ENCODE results near the gene DDIT4.

Gene DDIT4

GRCh38 chr10:72310241-72310633 lies 36.5 kb downstream of the DDIT4 start:
- H3K9me3 ChIP-seq (ENCODE audit: insufficient read depth, low read length): no peaks in the 10 kb centered on the region
- H3K27me3 ChIP-seq (ENCODE audit: insufficient read depth, insufficient read length): no peaks in the 10 kb centered on the region
- H3K9ac ChIP-seq (ENCODE audit: insufficient read length, low read depth): no peak overlapping the region
- H3K4me1 ChIP-seq (ENCODE audit: insufficient read depth, insufficient read length): peaks cover 4% of the 10 kb centered on the region
- no peak overlapping the region for H3K4me3 ChIP-seq (ENCODE audit: insufficient read length, low read depth)
- TF ChIP-seq SUZ12 (IDR thresholded peaks at IDR 0.05; ENCODE audit: extremely low read depth, insufficient read depth, insufficient read length): no peak
- no peak for TF ChIP-seq YY1 (IDR thresholded peaks at IDR 0.05; ENCODE audit: insufficient read depth, insufficient read length)
- TF ChIP-seq ZNF274 (IDR thresholded peaks at IDR 0.05; ENCODE audit: low read depth, low read length): no peak
- no peak for DNase-seq (ENCODE audit: low read depth, low spot score)
- H3K36me3 ChIP-seq (ENCODE audit: insufficient read depth, insufficient read length, low read length): no peaks in the 10 kb centered on the region

- H3K9ac ChIP-seq (ENCODE audit: insufficient read length, low read depth): no peak overlapping the region
- peaks cover 7% of the 10 kb centered on the region for H3K4me1 ChIP-seq (ENCODE audit: insufficient read depth, insufficient read length)
- H3K4me3 ChIP-seq (ENCODE audit: insufficient read length, low read depth): no peak overlapping the region
- no peaks in the 10 kb centered on the region for H3K27me3 ChIP-seq (ENCODE audit: insufficient read depth, insufficient read length)
- DNase-seq (ENCODE audit: low read depth, low spot score): no peak
- H3K9me3 ChIP-seq (ENCODE audit: insufficient read depth, low read length): no peaks in the 10 kb centered on the region
- no peaks in the 10 kb centered on the region for H3K36me3 ChIP-seq (ENCODE audit: insufficient read depth, insufficient read length, low read length)
- TF ChIP-seq SUZ12 (IDR thresholded peaks at IDR 0.05; ENCODE audit: extremely low read depth, insufficient read depth, insufficient read length) (no peak), ZNF274 (IDR thresholded peaks at IDR 0.05; ENCODE audit: low read depth, low read length) (no peak), YY1 (IDR thresholded peaks at IDR 0.05; ENCODE audit: insufficient read depth, insufficient read length) (no peak)
These were observed 36.9 kb downstream of the DDIT4 start for GRCh38 chr10:72310636-72311035.

GRCh38 chr10:72311667-72312066 lies 37.9 kb downstream of the DDIT4 start:
- H3K27me3 ChIP-seq (ENCODE audit: insufficient read depth, insufficient read length): no peaks in the 10 kb centered on the region
- no peak overlapping the region for H3K4me3 ChIP-seq (ENCODE audit: insufficient read length, low read depth)
- H3K9me3 ChIP-seq (ENCODE audit: insufficient read depth, low read length): no peaks in the 10 kb centered on the region
- DNase-seq (ENCODE audit: low read depth, low spot score): no peak
- no peak for TF ChIP-seq YY1 (IDR thresholded peaks at IDR 0.05; ENCODE audit: insufficient read depth, insufficient read length)
- TF ChIP-seq ZNF274 (IDR thresholded peaks at IDR 0.05; ENCODE audit: low read depth, low read length): no peak
- no peak for TF ChIP-seq SUZ12 (IDR thresholded peaks at IDR 0.05; ENCODE audit: extremely low read depth, insufficient read depth, insufficient read length)
- no peak overlapping the region for H3K9ac ChIP-seq (ENCODE audit: insufficient read length, low read depth)
- H3K36me3 ChIP-seq (ENCODE audit: insufficient read depth, insufficient read length, low read length): no peaks in the 10 kb centered on the region
- peaks cover 8% of the 10 kb centered on the region for H3K4me1 ChIP-seq (ENCODE audit: insufficient read depth, insufficient read length)

DNA sequence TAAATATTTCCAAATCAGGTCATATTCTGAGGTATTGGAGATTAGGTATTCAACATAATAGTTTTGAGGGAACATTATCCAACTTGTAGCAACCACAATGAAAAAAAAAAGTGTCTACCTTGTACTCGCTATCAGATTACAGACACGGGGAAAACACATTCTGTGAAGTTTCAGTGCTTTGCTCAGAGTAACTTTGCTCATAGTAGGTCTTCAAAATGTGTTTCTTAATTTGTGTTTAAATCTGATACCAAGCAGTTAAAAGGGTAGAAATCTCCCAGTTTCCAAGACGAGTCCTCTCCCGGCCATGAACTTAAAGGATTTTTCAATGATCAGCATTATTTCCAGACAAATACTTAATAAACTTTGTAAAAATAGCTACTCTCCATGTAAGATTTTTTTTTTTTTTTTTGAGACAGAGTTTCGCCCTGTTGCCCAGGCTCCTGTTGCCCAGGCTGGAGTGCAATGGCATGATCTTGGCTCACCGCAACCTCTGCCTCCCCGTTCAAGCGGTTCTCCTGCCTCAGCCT lies 39.2 kb downstream of the DDIT4 start:
- no peak for DNase-seq (ENCODE audit: low read depth, low spot score)
- no peak for TF ChIP-seq SUZ12 (IDR thresholded peaks at IDR 0.05; ENCODE audit: extremely low read depth, insufficient read depth, insufficient read length)
- no peak for TF ChIP-seq YY1 (IDR thresholded peaks at IDR 0.05; ENCODE audit: insufficient read depth, insufficient read length)
- no peak for TF ChIP-seq ZNF274 (IDR thresholded peaks at IDR 0.05; ENCODE audit: low read depth, low read length)
- Histone ChIP-seq H3K9me3 (ENCODE audit: insufficient read depth, low read length) (no peaks in the 10 kb centered on the region), H3K4me1 (ENCODE audit: insufficient read depth, insufficient read length) (peaks cover 11% of the 10 kb centered on the region), H3K27me3 (ENCODE audit: insufficient read depth, insufficient read length) (no peaks in the 10 kb centered on the region), H3K36me3 (ENCODE audit: insufficient read depth, insufficient read length, low read length) (no peaks in the 10 kb centered on the region), H3K4me3 (ENCODE audit: insufficient read length, low read depth) (no peak overlapping the region), H3K9ac (ENCODE audit: insufficient read length, low read depth) (no peak overlapping the region)

GRCh38 chr10:72314263-72314662 lies 40.5 kb downstream of the DDIT4 start:
- Histone ChIP-seq H3K27me3 (ENCODE audit: insufficient read depth, insufficient read length) (peaks cover 6% of the 10 kb centered on the region), H3K36me3 (ENCODE audit: insufficient read depth, insufficient read length, low read length) (no peaks in the 10 kb centered on the region), H3K9ac (ENCODE audit: insufficient read length, low read depth) (no peak overlapping the region), H3K9me3 (ENCODE audit: insufficient read depth, low read length) (no peaks in the 10 kb centered on the region), H3K4me1 (ENCODE audit: insufficient read depth, insufficient read length) (peaks cover 11% of the 10 kb centered on the region), H3K4me3 (ENCODE audit: insufficient read length, low read depth) (no peak overlapping the region)
- TF ChIP-seq YY1 (IDR thresholded peaks at IDR 0.05; ENCODE audit: insufficient read depth, insufficient read length) (no peak), ZNF274 (IDR thresholded peaks at IDR 0.05; ENCODE audit: low read depth, low read length) (no peak), SUZ12 (IDR thresholded peaks at IDR 0.05; ENCODE audit: extremely low read depth, insufficient read depth, insufficient read length) (no peak)
- no peak for DNase-seq (ENCODE audit: low read depth, low spot score)

DNA sequence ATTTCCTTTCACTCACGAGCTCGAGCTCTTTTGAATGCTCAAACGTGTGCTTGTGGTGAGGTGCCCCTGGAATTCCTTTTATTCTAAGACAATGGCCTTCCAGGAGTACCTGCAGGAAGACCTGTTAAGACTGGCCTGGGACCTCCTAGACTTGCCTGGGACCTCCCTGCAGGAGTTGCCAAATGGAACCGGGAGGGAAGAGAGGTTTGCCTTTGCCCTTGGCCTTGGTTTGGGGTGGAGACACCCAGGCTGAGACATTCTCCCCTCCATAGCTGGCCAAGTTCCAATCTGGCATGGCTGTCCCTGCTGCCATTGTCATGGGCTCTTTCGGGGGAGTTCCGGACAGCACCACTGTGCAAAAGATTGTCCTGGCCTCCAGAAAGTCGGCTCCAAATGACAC lies 41.3 kb downstream of the DDIT4 start:
- H3K4me3 ChIP-seq (ENCODE audit: insufficient read length, low read depth): no peak overlapping the region
- peaks cover 6% of the 10 kb centered on the region for H3K27me3 ChIP-seq (ENCODE audit: insufficient read depth, insufficient read length)
- no peaks in the 10 kb centered on the region for H3K9me3 ChIP-seq (ENCODE audit: insufficient read depth, low read length)
- TF ChIP-seq ZNF274 (IDR thresholded peaks at IDR 0.05; ENCODE audit: low read depth, low read length) (no peak), SUZ12 (IDR thresholded peaks at IDR 0.05; ENCODE audit: extremely low read depth, insufficient read depth, insufficient read length) (no peak), YY1 (IDR thresholded peaks at IDR 0.05; ENCODE audit: insufficient read depth, insufficient read length) (no peak)
- H3K4me1 ChIP-seq (ENCODE audit: insufficient read depth, insufficient read length): peaks cover 10% of the 10 kb centered on the region
- no peaks in the 10 kb centered on the region for H3K36me3 ChIP-seq (ENCODE audit: insufficient read depth, insufficient read length, low read length)
- H3K9ac ChIP-seq (ENCODE audit: insufficient read length, low read depth): no peak overlapping the region
- DNase-seq (ENCODE audit: low read depth, low spot score): no peak

DNA sequence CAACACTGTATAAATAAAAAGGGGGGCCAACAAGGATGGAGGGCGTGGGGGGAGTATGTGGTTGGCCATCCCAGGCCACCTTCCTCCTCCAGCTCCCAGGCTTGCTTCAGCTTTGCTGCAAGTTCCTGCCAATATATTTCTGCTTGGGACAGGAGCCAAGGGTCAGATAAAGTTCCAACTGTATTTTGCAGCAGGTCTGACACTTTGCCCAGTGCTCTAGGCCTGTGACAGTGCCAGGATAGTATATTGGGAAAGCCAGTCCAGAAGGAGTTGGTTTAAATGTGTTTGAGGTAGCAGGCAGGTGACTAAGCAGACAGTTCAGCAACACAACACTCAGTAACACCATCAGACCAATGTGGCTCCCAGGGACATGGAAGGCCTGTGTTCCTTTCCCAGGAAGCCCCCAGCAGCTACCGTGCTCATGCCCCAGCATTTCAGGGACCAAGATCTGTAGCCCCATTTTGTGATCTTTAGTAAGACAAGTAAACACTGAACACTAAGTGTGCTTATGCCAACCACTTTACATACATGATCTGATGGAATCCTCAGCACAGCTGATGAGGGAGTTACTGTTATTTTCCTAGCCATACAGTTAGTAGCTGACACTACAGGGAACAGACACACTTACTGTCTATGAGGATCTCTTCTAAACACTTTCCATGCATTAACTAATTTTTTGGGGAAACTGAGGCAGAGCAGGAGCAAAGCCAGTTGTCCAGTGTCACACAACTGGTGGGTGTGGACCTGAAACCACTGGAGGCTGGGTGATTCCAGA lies 42.1 kb downstream of the DDIT4 start:
- no peak for TF ChIP-seq ZNF274 (IDR thresholded peaks at IDR 0.05; ENCODE audit: low read depth, low read length)
- no peak for DNase-seq (ENCODE audit: low read depth, low spot score)
- H3K36me3 ChIP-seq (ENCODE audit: insufficient read depth, insufficient read length, low read length): no peaks in the 10 kb centered on the region

More for the DNA sequence above, 42.1 kb downstream of the DDIT4 start:
- Histone ChIP-seq H3K9ac (ENCODE audit: insufficient read length, low read depth) (no peak overlapping the region), H3K9me3 (ENCODE audit: insufficient read depth, low read length) (no peaks in the 10 kb centered on the region), H3K4me1 (ENCODE audit: insufficient read depth, insufficient read length) (peaks cover 11% of the 10 kb centered on the region), H3K27me3 (ENCODE audit: insufficient read depth, insufficient read length) (peaks cover 6% of the 10 kb centered on the region), H3K4me3 (ENCODE audit: insufficient read length, low read depth) (no peak overlapping the region)

All from NT2/D1 (cell line).